ENCODE results near the gene RBCK1.

- TF ChIP-seq POLR2AphosphoS5 (IDR thresholded peaks at IDR 0.05) (no peak), POLR2A (IDR thresholded peaks at IDR 0.05) (no peak)
- TF ChIP-seq, protein P1, sequence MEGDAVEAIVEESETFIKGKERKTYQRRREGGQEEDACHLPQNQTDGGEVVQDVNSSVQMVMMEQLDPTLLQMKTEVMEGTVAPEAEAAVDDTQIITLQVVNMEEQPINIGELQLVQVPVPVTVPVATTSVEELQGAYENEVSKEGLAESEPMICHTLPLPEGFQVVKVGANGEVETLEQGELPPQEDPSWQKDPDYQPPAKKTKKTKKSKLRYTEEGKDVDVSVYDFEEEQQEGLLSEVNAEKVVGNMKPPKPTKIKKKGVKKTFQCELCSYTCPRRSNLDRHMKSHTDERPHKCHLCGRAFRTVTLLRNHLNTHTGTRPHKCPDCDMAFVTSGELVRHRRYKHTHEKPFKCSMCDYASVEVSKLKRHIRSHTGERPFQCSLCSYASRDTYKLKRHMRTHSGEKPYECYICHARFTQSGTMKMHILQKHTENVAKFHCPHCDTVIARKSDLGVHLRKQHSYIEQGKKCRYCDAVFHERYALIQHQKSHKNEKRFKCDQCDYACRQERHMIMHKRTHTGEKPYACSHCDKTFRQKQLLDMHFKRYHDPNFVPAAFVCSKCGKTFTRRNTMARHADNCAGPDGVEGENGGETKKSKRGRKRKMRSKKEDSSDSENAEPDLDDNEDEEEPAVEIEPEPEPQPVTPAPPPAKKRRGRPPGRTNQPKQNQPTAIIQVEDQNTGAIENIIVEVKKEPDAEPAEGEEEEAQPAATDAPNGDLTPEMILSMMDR (IDR thresholded peaks at IDR 0.05) = no peak
Observed at GRCh38 chr20:416950-417800, 9.1 kb downstream of the RBCK1 start.

Measured in stomach (tissue), 4 donors.